ENCODE data around the gene NPAS4.

- no peak for TF ChIP-seq CTCF (IDR thresholded peaks at IDR 0.05; ENCODE audit: insufficient read depth, low read length, poor library complexity, severe bottlenecking)
- no peak for TF ChIP-seq EZH2phosphoT487 (conservative IDR thresholded peaks at IDR 0.05; ENCODE audit: low read length)
These were observed 34.0 kb downstream of the NPAS4 start for GRCh38 chr11:66454828-66455227.
